HepG2 (cell line): ENCODE measurements around the gene TPRKB. TPM values are rescaled to one million over a fixed set of nuclear protein-coding genes. Genes with fewer than 3 reads are reported as not detected.
A peak's percentile ranks its signal among the peaks of the same experiment; 100 is the strongest.

Experiments
- DPF2 ChIP-seq: sonication (generic); formaldehyde crosslinking; IDR thresholded peaks from 2 replicates; pipeline ENCODE4 v1.4.0; 2020; ENCODE audit warnings: mild to moderate bottlenecking, low read depth, missing genetic modification reagents, borderline replicate concordance
- ELF3 ChIP-seq: IDR thresholded peaks from 2 replicates; pipeline ENCODE4 v1.6.1; 2016; ENCODE audit warnings: missing genetic modification reagents, missing compliant biosample characterization
- ETV5 ChIP-seq: IDR thresholded peaks from 2 replicates; pipeline ENCODE4 v1.6.1; 2018; ENCODE audit warnings: missing biosample characterization, missing genetic modification reagents, inconsistent platforms, borderline replicate concordance
- HMG20A ChIP-seq: IDR thresholded peaks from 2 replicates; pipeline ENCODE4 v1.6.1; 2016; ENCODE audit warnings: borderline replicate concordance
- HOXA5 ChIP-seq: sonication (generic); formaldehyde crosslinking; IDR thresholded peaks from 2 replicates; pipeline ENCODE4 v1.4.0; 2020; ENCODE audit warnings: missing genetic modification reagents
- HOXA9 ChIP-seq: sonication (generic); formaldehyde crosslinking; IDR thresholded peaks from 2 replicates; pipeline ENCODE4 v1.8.1; 2022; ENCODE audit warnings: missing genetic modification reagents, mild to moderate bottlenecking, moderate library complexity, borderline replicate concordance
- MED1 ChIP-seq: sonication (generic); formaldehyde crosslinking; IDR thresholded peaks from 2 replicates; pipeline ENCODE4 v1.4.0; 2020; ENCODE audit warnings: missing genetic modification reagents
- MTF2 ChIP-seq: sonication (generic); formaldehyde crosslinking; IDR thresholded peaks from 2 replicates; pipeline ENCODE4 v1.5.0; 2020; ENCODE audit warnings: missing genetic modification reagents, borderline replicate concordance
- MXI1 ChIP-seq: IDR thresholded peaks from 3 replicates; pipeline ENCODE4 v1.6.1; 2012; ENCODE audit warnings: low read depth, low read length, inconsistent platforms, borderline replicate concordance
- NFRKB ChIP-seq: fragments of 450-650 bp; IDR thresholded peaks from 2 replicates; pipeline ENCODE4 v1.6.1; 2017
- NFYB ChIP-seq: sonication (generic); formaldehyde crosslinking; IDR thresholded peaks from 2 replicates; pipeline ENCODE4 v1.4.0; 2020; ENCODE audit warnings: missing genetic modification reagents
- RBFOX2 ChIP-seq: fragments of 200-400 bp; formaldehyde crosslinking; IDR thresholded peaks from 2 replicates; pipeline ENCODE4 v1.6.1; 2017; ENCODE audit warnings: low read depth, mild to moderate bottlenecking, low read length
- SAP130 ChIP-seq: IDR thresholded peaks from 2 replicates; pipeline ENCODE4 v1.6.1; 2016; ENCODE audit warnings: low read depth
- SRF ChIP-seq: IDR thresholded peaks from 2 replicates; pipeline ENCODE4 v1.6.1; 2011; ENCODE audit warnings: mild to moderate bottlenecking, low read depth, low read length, moderate library complexity
- SRSF1 ChIP-seq: fragments of 200-400 bp; formaldehyde crosslinking; optimal IDR thresholded peaks from 2 replicates; pipeline ENCODE3; 2017; ENCODE audit warnings: mild to moderate bottlenecking, low read depth, low read length, moderate library complexity
- STAT5B ChIP-seq: sonication (generic); formaldehyde crosslinking; IDR thresholded peaks from 2 replicates; pipeline ENCODE4 v1.4.0; 2020; ENCODE audit warnings: missing genetic modification reagents
- TEF ChIP-seq: sonication (generic); formaldehyde crosslinking; IDR thresholded peaks from 2 replicates; pipeline ENCODE4 v1.5.0; 2020; ENCODE audit warnings: missing genetic modification reagents
- TIGD3 ChIP-seq: sonication (generic); formaldehyde crosslinking; IDR thresholded peaks from 2 replicates; pipeline ENCODE4 v1.5.1; 2020; ENCODE audit warnings: mild to moderate bottlenecking, missing genetic modification reagents, borderline replicate concordance
- USF2 ChIP-seq, 2 experiments: sonication (generic) in 1 of 2; formaldehyde crosslinking in 1 of 2; IDR thresholded peaks; 2 replicates each; pipeline versions ENCODE4 v1.5.1 to v1.6.1; 2011 to 2020; ENCODE audit warnings: borderline replicate concordance in 1 of 2, low read depth in 1 of 2, low read length in 1 of 2, mild to moderate bottlenecking in 1 of 2, missing genetic modification reagents in 1 of 2, moderate library complexity in 1 of 2
- ZBTB38 ChIP-seq: sonication (generic); formaldehyde crosslinking; IDR thresholded peaks from 2 replicates; pipeline ENCODE4 v1.5.1; 2020; ENCODE audit warnings: mild to moderate bottlenecking, missing genetic modification reagents
- ZBTB7B ChIP-seq: sonication (generic); formaldehyde crosslinking; IDR thresholded peaks from 2 replicates; pipeline ENCODE4 v1.4.0; 2020; ENCODE audit warnings: missing genetic modification reagents
- ZC3H13 ChIP-seq: sonication (generic); formaldehyde crosslinking; IDR thresholded peaks from 2 replicates; pipeline ENCODE4 v1.8.1; 2023; ENCODE audit warnings: mild to moderate bottlenecking, missing genetic modification reagents, moderate library complexity
- ZNF713 ChIP-seq: sonication (generic); formaldehyde crosslinking; IDR thresholded peaks from 2 replicates; pipeline ENCODE4 v1.4.0; 2020; ENCODE audit warnings: mild to moderate bottlenecking, missing genetic modification reagents
- polyA plus RNA-seq, 8 experiments: library from polyadenylated mRNA; depleted of rRNA in 3 of 8; stranded (reverse) in 7 of 8; unstranded in 1 of 8; fragments of >200 nt; fragmentation: Illumina TruSeq in 4 of 8; extraction: Trizol in 4 of 8; gene quantifications; 2 replicates each; pipeline versions ENCODE4 v1.2.1 to v1.2.3, GENCODE V29; 2011 to 2016; ENCODE audit warnings: low read depth in 4 of 8, missing spikeins in 1 of 8, mixed read lengths in 1 of 8; ENCODE audit not compliant: insufficient read depth in 1 of 8
- total RNA-seq, 5 experiments: library from RNA; depleted of rRNA; stranded (reverse); fragments of >200 nt; fragmentation: Illumina TruSeq; extraction: Trizol; gene quantifications; 2 replicates each; pipeline ENCODE4 v1.2.3, GENCODE V29; 2016; ENCODE audit warnings: low read depth in 1 of 5
- TF ChIP-seq, protein P1 (sequence below): IDR thresholded peaks from 2 replicates; pipeline ENCODE4 v1.6.1; 2016; ENCODE audit warnings: control low read depth
- TF ChIP-seq, protein P2 (sequence below): IDR thresholded peaks from 2 replicates; pipeline ENCODE4 v1.6.1; 2016

TPRKB gene
- total and polyA plus RNA-seq, 2 of the 13 experiments (the other 11 are each of a cell fraction or from before 2014, with no cell fraction given): 32.0 to 58.0 TPM

GRCh38 chr2:73716543-73717250 lies 20.4 kb downstream of the TPRKB start (continued):
- TF ChIP-seq HOXA9 (CRISPR knock-in tag): no peak
- no peak for TF ChIP-seq ZNF713 (CRISPR knock-in tag)
- no peak for TF ChIP-seq HOXA5
- TF ChIP-seq SRF: peak; percentile 95
- no peak for TF ChIP-seq ZBTB7B
- TF ChIP-seq ZC3H13 (CRISPR knock-in tag): no peak
- TF ChIP-seq NFRKB: no peak
- TF ChIP-seq NFYB (CRISPR knock-in tag): peak; percentile 65
- no peak for TF ChIP-seq ETV5
- TF ChIP-seq MXI1: peak; percentile 20; the same call in 1 of the 3 replicates
- TF ChIP-seq RBFOX2: no peak
- TF ChIP-seq, protein P1, sequence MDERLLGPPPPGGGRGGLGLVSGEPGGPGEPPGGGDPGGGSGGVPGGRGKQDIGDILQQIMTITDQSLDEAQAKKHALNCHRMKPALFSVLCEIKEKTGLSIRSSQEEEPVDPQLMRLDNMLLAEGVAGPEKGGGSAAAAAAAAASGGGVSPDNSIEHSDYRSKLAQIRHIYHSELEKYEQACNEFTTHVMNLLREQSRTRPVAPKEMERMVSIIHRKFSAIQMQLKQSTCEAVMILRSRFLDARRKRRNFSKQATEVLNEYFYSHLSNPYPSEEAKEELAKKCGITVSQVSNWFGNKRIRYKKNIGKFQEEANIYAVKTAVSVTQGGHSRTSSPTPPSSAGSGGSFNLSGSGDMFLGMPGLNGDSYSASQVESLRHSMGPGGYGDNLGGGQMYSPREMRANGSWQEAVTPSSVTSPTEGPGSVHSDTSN: no peak
- no peak for TF ChIP-seq MED1 (CRISPR knock-in tag)
- TF ChIP-seq HMG20A (CRISPR knock-in tag): no peak
- TF ChIP-seq TIGD3 (CRISPR knock-in tag): no peak
- no peak for TF ChIP-seq STAT5B (CRISPR knock-in tag)
- TF ChIP-seq MTF2 (CRISPR knock-in tag): no peak
- no peak for TF ChIP-seq SRSF1
- no peak for TF ChIP-seq USF2 (IDR thresholded peaks at IDR 0.05; ENCODE audit: low read depth, low read length)
- peak; percentile 52; the same call in 1 of the 2 replicates for TF ChIP-seq USF2 (CRISPR knock-in tag; IDR thresholded peaks at IDR 0.05; ENCODE audit: borderline replicate concordance)
- TF ChIP-seq TEF (CRISPR knock-in tag): no peak
- TF ChIP-seq, protein P2, sequence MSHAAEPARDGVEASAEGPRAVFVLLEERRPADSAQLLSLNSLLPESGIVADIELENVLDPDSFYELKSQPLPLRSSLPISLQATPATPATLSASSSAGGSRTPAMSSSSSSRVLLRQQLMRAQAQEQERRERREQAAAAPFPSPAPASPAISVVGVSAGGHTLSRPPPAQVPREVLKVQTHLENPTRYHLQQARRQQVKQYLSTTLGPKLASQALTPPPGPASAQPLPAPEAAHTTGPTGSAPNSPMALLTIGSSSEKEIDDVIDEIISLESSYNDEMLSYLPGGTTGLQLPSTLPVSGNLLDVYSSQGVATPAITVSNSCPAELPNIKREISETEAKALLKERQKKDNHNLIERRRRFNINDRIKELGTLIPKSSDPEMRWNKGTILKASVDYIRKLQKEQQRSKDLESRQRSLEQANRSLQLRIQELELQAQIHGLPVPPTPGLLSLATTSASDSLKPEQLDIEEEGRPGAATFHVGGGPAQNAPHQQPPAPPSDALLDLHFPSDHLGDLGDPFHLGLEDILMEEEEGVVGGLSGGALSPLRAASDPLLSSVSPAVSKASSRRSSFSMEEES (CRISPR knock-in tag): no peak
- TF ChIP-seq SAP130 (CRISPR knock-in tag): 0 out of 2 replicates have a peak, but pooled peaks have one; percentile 13
- no peak for TF ChIP-seq ELF3 (CRISPR knock-in tag)
- no peak for TF ChIP-seq DPF2 (CRISPR knock-in tag)
- no peak for TF ChIP-seq ZBTB38 (CRISPR knock-in tag)
